ENCODE measurements around the gene PTPN13.

Gene PTPN13

DNA sequence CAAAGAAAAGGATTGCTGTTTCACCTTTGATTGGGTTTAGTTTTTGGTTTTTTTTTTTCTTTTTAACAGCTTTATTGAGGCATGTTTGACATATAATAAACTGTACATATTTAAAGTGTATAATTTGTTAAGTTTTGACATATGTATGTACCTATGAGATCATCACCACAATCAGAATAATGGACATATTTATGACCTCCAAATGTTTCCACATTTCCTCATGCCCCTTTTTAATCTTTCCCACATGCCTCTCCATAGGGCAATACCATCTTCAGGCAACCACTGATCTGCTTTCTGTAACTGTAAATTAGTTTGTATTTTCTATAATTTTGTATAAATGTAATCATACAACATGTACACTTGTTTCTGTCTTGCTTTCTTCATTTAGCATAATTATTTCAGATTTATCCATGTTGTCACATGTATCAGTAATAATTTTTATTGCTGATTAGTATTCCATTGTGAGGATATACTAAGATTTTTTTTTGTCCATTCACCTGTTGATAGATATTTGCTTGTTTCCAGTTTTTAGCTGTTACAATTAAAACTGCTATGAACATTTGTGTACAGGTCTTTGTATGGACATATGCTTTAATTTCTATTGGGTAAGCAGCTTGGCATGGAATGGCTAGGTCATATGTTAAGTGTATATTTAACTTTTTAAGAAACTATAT lies 33.5 kb downstream of the PTPN13 start:
- H3K4me3 ChIP-seq (ENCODE audit: low read depth, low read length): no peak overlapping the region
- TF ChIP-seq POLR2A (IDR thresholded peaks at IDR 0.05; ENCODE audit: extremely low read depth, insufficient read length) (no peak), MAX (IDR thresholded peaks at IDR 0.05; ENCODE audit: low read depth, low read length) (no peak), CTCF (IDR thresholded peaks at IDR 0.05; ENCODE audit: low read depth, low read length) (no peak), MYC (IDR thresholded peaks at IDR 0.05; ENCODE audit: low read depth, low read length) (no peak)
- DNase-seq (ENCODE audit: low read depth): no peak

DNA sequence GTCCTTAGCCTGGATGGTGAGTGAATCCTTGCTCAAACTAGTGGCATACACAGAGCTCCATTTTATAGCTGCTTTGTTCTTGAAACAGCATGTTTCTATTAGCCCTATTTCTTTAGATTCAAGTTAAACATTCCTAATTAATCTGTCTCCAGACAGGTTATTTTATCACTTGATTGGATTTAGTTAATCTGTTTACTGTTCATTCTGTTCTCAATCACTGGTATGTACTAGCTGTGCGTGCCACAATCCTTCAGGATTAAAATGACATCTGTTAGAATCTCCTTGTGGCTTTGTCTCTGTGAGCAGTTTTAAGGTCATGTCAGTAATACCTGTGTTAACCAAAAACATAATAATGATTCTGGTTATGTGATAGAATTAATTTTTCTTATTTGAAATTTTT lies 36.5 kb downstream of the PTPN13 start:
- H3K4me3 ChIP-seq (ENCODE audit: low read depth, low read length): no peak overlapping the region
- TF ChIP-seq MAX (IDR thresholded peaks at IDR 0.05; ENCODE audit: low read depth, low read length) (no peak), POLR2A (IDR thresholded peaks at IDR 0.05; ENCODE audit: extremely low read depth, insufficient read length) (no peak), CTCF (IDR thresholded peaks at IDR 0.05; ENCODE audit: low read depth, low read length) (no peak)
- no peak for DNase-seq (ENCODE audit: low read depth)

GRCh38 chr4:86631166-86631565 lies 37.1 kb downstream of the PTPN13 start:
- DNase-seq (ENCODE audit: low read depth): no peak
- no peak overlapping the region for H3K4me3 ChIP-seq (ENCODE audit: low read depth, low read length)
- TF ChIP-seq MAX (IDR thresholded peaks at IDR 0.05; ENCODE audit: low read depth, low read length) (no peak), CTCF (IDR thresholded peaks at IDR 0.05; ENCODE audit: low read depth, low read length) (no peak), MYC (IDR thresholded peaks at IDR 0.05; ENCODE audit: low read depth, low read length) (no peak), POLR2A (IDR thresholded peaks at IDR 0.05; ENCODE audit: extremely low read depth, insufficient read length) (no peak)

DNA sequence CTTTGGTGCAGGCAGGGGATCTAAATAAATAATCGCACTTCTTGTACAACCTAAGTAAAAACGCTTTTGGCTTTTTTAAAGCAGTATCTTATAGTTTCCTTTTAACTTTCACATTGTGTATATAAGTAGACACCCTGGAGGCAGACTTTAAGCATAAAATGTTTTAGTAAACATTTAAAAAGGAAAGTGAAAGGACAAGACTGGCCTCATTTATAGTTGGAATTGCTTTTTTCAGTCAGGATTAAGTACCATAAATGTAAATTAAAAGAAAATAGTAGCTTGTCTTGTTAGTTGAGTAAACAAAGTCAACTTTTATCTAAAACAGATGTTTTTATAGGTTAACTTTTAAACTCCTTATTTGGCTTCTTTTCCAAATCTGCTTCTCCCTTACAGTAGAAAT lies 39.7 kb downstream of the PTPN13 start:
- no peak overlapping the region for H3K4me3 ChIP-seq (ENCODE audit: low read depth, low read length)
- TF ChIP-seq MYC (IDR thresholded peaks at IDR 0.05; ENCODE audit: low read depth, low read length): no peak
- TF ChIP-seq MAX (IDR thresholded peaks at IDR 0.05; ENCODE audit: low read depth, low read length): no peak
- TF ChIP-seq CTCF (IDR thresholded peaks at IDR 0.05; ENCODE audit: low read depth, low read length): no peak
- TF ChIP-seq POLR2A (IDR thresholded peaks at IDR 0.05; ENCODE audit: extremely low read depth, insufficient read length): no peak
- DNase-seq (ENCODE audit: low read depth): no peak

- TF ChIP-seq MAX (IDR thresholded peaks at IDR 0.05; ENCODE audit: low read depth, low read length) (no peak), POLR2A (IDR thresholded peaks at IDR 0.05; ENCODE audit: extremely low read depth, insufficient read length) (no peak), MYC (IDR thresholded peaks at IDR 0.05; ENCODE audit: low read depth, low read length) (no peak), CTCF (IDR thresholded peaks at IDR 0.05; ENCODE audit: low read depth, low read length) (no peak)
- no peak for DNase-seq (ENCODE audit: low read depth)
- H3K4me3 ChIP-seq (ENCODE audit: low read depth, low read length): no peak overlapping the region
Measured at GRCh38 chr4:86640469-86640868, 46.4 kb downstream of the PTPN13 start.

All from NB4 (cell line).